Neuron (in vitro differentiated cells): ENCODE measurements around the gene XK.
A peak's percentile ranks its signal among the peaks of the same experiment; 100 is the strongest.
"Not testable (repeated sequence)": the region's sequence is repeated elsewhere in the genome, so short reads cannot be mapped to it uniquely, and the experiment has no call there.

Source experiments
- H2AFZ ChIP-seq: one replicate; pipeline ENCODE4 v1.6.1; 2013; ENCODE audit warnings: low read depth, mild to moderate bottlenecking, inconsistent platforms, low read length, moderate library complexity
- H3K27me3 ChIP-seq: one replicate; pipeline ENCODE4 v1.6.1; 2013; ENCODE audit warnings: low read length; ENCODE audit not compliant: insufficient read depth
- H3K36me3 ChIP-seq: one replicate; pipeline ENCODE4 v1.6.1; 2013; ENCODE audit warnings: low read length; ENCODE audit not compliant: insufficient read depth
- H3K4me1 ChIP-seq: one replicate; pipeline ENCODE4 v1.6.1; 2013; ENCODE audit warnings: low read length; ENCODE audit not compliant: insufficient read depth
- H3K4me3 ChIP-seq: 2 replicates; pipeline ENCODE4 v1.5.1; 2013; ENCODE audit warnings: mild to moderate bottlenecking, low read length, moderate library complexity
- H3K9me3 ChIP-seq: one replicate; pipeline ENCODE4 v1.6.1; 2013; ENCODE audit warnings: low read length

The XK gene, protein sequence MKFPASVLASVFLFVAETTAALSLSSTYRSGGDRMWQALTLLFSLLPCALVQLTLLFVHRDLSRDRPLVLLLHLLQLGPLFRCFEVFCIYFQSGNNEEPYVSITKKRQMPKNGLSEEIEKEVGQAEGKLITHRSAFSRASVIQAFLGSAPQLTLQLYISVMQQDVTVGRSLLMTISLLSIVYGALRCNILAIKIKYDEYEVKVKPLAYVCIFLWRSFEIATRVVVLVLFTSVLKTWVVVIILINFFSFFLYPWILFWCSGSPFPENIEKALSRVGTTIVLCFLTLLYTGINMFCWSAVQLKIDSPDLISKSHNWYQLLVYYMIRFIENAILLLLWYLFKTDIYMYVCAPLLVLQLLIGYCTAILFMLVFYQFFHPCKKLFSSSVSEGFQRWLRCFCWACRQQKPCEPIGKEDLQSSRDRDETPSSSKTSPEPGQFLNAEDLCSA

DNA sequence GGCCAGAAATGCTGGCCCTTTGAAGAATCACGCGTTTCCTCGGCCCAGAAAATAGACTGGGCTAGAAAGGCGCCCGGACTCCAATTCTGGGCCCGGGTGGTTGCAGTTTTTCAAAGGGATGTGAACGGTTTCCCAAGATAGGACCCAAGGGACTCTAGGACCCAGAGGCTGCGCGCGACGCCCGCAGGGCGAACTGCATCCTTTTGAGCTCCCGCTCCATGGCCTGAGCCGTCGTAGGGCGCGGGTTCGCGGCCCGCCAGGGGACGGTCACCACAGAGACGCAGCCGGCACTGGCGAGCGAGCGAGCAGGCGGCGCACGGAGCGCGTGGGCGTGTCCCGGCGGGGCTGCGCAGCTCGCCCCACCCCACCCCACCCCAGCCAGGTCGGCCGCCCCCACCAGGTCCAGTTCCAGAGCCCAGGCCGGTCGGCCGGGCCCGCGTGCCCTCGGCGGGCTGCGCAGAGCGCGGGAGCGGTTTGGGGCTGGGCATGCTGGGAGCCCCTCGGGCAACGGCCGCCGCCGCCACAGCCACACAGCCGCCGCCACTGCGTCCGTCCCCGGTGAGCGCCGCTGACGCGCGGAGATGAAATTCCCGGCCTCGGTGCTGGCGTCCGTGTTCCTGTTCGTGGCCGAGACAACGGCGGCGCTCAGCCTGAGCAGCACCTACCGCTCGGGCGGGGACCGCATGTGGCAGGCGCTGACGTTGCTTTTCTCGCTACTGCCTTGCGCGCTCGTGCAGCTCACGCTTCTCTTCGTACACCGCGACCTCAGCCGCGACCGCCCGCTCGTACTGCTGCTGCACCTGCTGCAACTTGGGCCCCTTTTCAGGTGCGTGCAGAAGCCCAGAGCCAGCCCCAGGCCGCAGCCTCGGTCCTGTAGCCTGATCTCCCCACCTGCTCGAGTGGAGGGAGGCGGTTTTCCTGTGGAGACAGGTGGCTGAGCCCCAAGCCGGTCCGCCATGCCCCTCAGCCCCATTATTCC is at the start of gene XK:
TSS of gene XK (plus strand) at position 411 of the 979 bp plus-strand sequence. CDS start at position 582, 171 bp downstream.
- Histone ChIP-seq H3K27me3 (peaks cover 14% of the 10 kb centered on the region), H3K36me3 (no peaks in the 10 kb centered on the region), H2AFZ (peak within 1 kb of the TSS; percentile 37), H3K4me1 (no peaks in the 10 kb centered on the region), H3K9me3 (no peaks in the 10 kb centered on the region), H3K4me3 (peak within 1 kb of the TSS; percentile 31)

DNA sequence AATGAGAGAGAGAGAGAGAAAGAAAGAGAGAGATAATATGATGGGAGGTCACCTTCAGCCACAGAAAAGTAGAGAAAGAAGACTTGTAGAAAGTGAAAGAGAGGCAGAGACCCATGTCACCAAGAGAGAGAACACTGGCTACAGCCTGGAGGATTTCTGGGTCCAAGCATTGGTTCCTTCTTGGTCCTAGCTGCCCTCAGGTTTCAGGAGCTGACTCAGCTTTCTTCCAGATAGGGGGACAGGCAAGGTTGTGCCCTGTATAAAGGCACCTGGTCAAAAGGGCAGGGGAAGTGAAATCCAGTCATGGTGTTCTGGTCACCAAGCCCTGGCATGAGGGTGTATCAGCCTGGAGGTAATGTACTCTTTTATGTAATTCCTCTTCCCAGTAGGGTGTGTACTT is 47.5 kb upstream of the XK start:
- H3K36me3 ChIP-seq: no peaks in the 10 kb centered on the region
- H3K4me1 ChIP-seq: no peaks in the 10 kb centered on the region
- no peaks in the 10 kb centered on the region for H3K9me3 ChIP-seq
- no peaks in the 10 kb centered on the region for H3K27me3 ChIP-seq
- H2AFZ ChIP-seq: no peak overlapping the region
- no peak overlapping the region for H3K4me3 ChIP-seq

DNA sequence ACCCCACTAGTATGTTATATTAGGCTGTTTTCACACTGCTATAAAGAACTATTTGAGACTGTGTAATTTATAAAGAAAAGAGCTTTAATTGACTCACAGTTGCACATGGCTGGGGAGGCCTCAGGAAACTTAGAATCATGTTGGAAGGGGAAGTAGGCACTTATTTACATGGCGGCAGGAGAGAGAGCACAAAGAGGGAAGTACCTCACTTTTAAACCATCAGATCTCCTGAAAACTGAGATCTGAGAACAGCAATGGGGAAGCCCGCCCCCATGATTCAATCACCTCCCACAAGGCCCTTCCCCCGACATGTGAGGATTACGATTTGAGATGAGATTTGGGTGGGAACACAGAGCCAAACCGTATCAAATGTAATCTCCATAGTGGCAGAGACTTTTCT is 45.4 kb upstream of the XK start:
- H3K36me3 ChIP-seq: no peaks in the 10 kb centered on the region
- no peak overlapping the region for H2AFZ ChIP-seq
- H3K27me3 ChIP-seq: no peaks in the 10 kb centered on the region
- no peak overlapping the region for H3K4me3 ChIP-seq
- H3K4me1 ChIP-seq: no peaks in the 10 kb centered on the region
- no peaks in the 10 kb centered on the region for H3K9me3 ChIP-seq

DNA sequence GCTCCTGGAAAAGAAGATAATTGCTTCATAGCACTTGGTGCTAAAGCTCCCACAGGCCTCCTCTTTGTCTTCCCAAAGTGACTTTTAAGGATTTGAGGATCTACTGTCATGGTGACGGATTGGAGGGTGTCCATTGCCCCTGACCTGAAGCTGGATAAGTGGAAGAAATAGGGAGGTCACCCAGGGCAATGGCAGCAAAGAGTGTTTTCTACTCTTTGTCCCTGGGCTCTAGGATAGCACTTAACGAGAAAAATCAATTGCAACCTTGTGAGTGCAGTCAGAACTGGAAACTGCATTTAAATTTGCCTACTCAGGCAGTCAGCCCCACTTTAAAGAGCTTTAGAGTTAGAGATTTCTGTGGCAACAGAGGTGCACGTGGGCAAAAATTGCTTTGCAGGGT is 43.7 kb upstream of the XK start:
- H3K9me3 ChIP-seq: no peaks in the 10 kb centered on the region
- no peaks in the 10 kb centered on the region for H3K4me1 ChIP-seq
- no peak overlapping the region for H2AFZ ChIP-seq
- H3K27me3 ChIP-seq: no peaks in the 10 kb centered on the region
- no peak overlapping the region for H3K4me3 ChIP-seq
- H3K36me3 ChIP-seq: no peaks in the 10 kb centered on the region

DNA sequence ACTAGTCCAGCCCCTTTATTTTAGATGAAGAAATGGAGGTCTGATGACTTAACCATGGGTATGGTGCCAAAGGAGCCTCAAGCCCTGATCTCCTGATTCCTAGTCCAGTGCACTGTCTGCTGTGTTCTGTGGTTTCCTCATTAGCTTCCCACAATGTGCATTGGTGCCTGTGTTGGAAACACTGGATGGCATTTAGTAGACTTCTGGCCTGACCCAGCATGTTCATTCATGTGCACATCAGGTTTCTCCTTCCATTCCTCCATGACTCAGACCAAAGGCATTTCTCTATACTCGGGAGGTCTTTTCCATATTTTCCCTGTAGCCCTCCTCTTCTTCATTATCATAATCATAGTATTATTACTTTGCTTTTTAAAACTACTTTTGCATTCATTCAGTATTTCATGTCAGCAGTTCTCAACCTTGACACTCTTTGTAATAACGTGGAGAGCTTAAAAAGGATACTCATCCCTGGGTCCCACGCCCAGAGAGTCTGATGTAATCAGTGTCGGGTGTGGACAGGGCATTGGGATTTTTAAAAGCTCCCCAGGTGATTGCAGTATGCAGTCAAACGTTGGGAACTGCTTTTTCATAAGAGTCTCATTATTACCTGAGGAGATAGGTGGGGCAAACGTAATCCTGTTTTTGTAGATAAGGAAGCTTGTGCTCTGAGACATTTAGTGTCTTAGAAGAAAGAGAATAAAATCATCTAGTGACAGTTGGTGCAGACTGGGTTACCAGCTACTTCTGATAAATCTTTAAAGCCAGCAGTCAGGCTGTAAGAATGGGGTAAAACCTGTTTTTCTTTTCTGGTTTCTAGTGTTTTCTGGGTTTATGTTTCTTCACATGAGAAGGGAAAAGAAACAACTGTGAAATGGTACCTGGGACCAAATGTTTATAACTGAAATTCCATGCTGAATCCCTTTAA is 40.9 kb upstream of the XK start:
- Histone ChIP-seq H3K36me3 (no peaks in the 10 kb centered on the region), H2AFZ (no peak overlapping the region), H3K9me3 (no peaks in the 10 kb centered on the region)

DNA sequence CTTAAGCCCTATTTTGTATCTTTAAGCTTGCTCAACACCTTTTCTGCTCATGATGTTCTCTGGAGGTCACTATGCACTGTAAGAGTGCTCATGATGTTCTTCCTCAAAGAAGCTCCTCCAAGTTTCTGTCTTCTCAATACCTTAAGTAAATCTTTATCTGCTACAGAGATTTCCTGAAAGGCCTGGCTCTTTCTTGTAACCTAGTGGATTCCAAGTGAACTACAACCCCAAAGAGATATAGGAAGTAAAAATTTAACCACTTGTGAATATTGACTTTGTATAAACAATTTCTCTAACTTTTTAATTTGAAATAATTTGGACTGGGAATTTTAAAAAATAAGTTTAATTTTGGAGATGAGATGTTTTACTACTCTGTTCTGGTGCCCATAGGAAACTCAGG is 39.3 kb upstream of the XK start:
- Histone ChIP-seq H3K27me3 (no peaks in the 10 kb centered on the region), H3K4me3 (no peak overlapping the region), H3K36me3 (no peaks in the 10 kb centered on the region), H3K9me3 (no peaks in the 10 kb centered on the region), H3K4me1 (no peaks in the 10 kb centered on the region), H2AFZ (no peak overlapping the region)

More for the DNA sequence above, 40.9 kb upstream of the XK start:
- Histone ChIP-seq H3K27me3 (no peaks in the 10 kb centered on the region), H3K4me3 (no peak overlapping the region), H3K4me1 (no peaks in the 10 kb centered on the region)

DNA sequence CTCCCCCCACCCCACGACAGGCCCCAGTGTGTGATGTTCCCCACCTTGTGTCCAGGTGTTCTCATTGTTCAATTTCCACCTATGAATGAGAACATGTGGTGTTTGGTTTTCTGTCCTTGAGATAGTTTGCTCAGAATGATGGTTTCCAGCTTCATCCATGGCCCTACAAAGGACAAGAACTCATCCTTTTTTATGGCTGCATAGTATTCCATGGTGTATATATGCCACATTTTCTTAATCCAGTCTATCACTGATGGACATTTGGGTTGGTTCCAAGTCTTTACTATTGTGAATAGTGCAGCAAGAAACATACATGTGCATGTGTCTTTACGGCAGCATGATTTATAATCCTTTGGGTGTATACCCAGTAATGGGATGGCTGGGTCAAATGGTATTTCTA is 34.7 kb upstream of the XK start:
- not testable (repeated sequence) for H2AFZ ChIP-seq, H3K27me3 ChIP-seq, H3K36me3 ChIP-seq, H3K4me1 ChIP-seq, H3K4me3 ChIP-seq, H3K9me3 ChIP-seq

DNA sequence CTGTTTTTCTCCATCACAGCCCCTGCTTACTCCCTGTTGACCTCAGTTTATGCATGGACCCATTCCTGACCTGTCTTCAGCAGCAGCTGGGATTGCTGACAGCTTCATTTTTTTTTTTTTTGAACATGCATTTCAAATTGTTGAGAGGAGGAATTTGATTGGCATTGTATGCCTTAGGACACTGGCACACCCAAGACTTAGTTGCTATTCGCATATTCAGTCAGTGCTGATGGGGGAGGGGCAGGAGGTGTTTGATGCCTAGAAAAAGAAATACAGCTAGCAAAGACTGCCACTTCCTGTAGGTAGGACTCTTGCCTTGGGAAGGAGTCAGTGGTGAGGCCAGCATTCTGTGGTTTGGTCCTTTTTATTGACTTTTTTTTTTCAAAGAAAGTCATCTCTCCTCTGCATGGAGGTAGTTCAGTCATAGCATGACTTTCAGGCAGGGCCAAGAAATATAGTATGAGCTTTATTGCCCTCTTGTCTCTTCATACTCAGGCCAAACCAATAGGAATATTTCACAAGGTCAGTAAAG is 33.6 kb upstream of the XK start:
- no peaks in the 10 kb centered on the region for H3K36me3 ChIP-seq
- H2AFZ ChIP-seq: no peak overlapping the region
- H3K4me3 ChIP-seq: no peak overlapping the region
- H3K27me3 ChIP-seq: peaks cover 2% of the 10 kb centered on the region
- no peaks in the 10 kb centered on the region for H3K9me3 ChIP-seq
- H3K4me1 ChIP-seq: no peaks in the 10 kb centered on the region

DNA sequence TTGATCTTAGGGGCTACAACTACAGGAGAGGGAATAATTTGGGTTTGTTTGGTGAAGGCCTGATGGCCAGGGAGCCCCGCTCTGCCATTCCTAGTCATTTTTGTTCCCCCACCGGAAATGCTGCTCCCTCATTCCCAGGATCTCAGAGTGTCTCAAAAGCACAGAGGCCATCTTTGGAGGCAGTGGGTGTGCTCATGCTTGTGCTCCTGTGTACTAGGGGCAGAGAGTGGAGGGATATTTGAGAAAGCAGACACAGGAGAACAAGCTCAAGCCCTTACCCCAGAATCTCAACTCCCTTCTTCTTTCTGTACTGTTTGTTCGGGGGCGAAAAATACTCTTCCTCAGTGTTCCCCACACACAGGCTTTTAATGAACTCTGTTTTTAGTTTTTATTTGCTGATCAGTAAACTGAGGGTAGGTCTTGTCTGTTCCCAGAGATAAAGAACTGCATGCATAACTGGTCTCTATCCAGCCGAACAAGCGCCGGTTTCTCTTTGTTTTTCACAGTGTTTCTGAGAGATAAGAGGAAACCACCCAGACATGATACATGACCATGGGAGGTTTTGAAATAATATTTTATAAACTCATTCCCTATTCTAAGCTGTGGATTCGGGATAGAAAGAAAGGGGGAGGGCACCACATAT is 32.9 kb upstream of the XK start:
- H3K4me3 ChIP-seq: no peak overlapping the region
- no peaks in the 10 kb centered on the region for H3K9me3 ChIP-seq
- H3K4me1 ChIP-seq: no peaks in the 10 kb centered on the region
- H3K27me3 ChIP-seq: peaks cover 2% of the 10 kb centered on the region
- H3K36me3 ChIP-seq: no peaks in the 10 kb centered on the region
- H2AFZ ChIP-seq: no peak overlapping the region

DNA sequence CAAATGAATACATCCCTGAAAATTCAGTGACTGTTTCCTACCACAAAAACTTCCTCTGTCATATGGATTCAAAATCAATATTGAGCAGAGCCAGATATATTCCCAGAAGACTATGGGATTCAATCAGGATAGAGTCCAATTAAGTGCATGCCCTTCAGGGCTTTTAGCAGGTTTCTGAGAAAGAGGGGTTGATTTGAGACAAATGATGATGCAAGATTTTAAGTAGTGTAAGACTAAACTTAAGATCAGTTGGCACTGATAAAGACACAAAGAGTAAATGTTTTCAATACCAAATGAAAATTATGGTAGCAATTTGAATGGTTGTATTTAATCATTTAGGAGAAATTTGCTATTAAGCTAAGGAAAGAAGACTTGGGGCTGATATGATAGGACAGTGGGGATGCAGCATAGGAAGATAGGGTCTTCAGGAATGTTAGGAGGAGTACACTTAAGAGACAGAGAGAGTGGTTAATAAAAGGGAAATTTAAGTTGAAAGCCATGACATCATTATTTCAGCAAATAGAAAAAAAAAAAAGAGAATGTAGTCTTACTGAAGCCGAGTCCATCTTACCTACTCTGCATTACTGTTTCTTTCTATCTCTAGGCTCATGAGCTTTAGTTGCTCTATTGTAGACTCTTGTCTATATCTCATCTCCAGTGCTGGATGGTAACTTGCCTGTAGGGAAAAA is 32.0 kb upstream of the XK start:
- Histone ChIP-seq H3K4me1 (no peaks in the 10 kb centered on the region), H3K27me3 (peaks cover 2% of the 10 kb centered on the region), H3K9me3 (no peaks in the 10 kb centered on the region), H3K36me3 (no peaks in the 10 kb centered on the region), H2AFZ (no peak overlapping the region), H3K4me3 (no peak overlapping the region)

DNA sequence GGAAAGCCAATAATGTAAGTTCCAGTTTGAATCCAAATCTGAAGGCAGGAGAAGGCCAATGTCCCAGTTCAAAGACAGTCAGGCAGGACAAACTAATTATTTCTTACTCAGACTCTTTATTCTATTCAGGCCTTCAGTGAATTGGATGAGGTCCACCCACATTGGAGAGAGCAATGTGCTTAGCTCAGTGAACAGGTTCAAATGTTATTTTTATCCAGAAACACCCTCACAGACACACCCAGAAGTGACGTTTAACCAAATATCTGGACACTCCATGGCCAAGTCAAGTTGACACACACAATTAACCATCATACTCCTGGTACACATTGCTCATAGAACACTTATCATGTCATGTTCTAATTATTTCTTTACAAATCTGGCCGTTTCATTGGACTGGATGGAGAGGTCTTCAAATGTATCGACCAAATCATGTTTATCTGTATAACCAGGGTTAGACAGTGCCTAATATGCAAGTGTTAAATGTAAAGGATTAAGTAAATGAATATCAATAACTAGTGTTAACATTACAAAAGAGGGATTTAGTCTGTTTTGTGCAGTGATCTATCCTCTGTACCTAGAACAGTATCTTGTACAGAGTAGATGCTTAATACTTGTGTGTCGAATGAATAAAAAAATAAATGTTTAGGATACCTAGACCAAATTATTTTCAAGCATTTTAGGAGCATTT is 27.1 kb upstream of the XK start:
- H2AFZ ChIP-seq: no peak overlapping the region

More for the DNA sequence above, 27.1 kb upstream of the XK start:
- H3K4me3 ChIP-seq: no peak overlapping the region
- H3K9me3 ChIP-seq: no peaks in the 10 kb centered on the region
- H3K4me1 ChIP-seq: no peaks in the 10 kb centered on the region
- H3K27me3 ChIP-seq: peaks cover 2% of the 10 kb centered on the region
- no peaks in the 10 kb centered on the region for H3K36me3 ChIP-seq
